Mammary microvascular endothelial cell (primary cell): ENCODE measurements around the gene THBS3. TPM values are rescaled to one million over a fixed set of nuclear protein-coding genes. Genes with fewer than 3 reads are reported as not detected.

ENCODE experiments used
- total RNA-seq: library from RNA; depleted of rRNA; stranded (reverse); fragments of >200 nt; gene quantifications from 2 replicates; pipeline ENCODE4 v1.2.3, GENCODE V29; 2015

The THBS3 gene
- total RNA-seq: 2.7 and 4.0 TPM in 2 replicates

GRCh38 chr1:155207806-155208540 lies at the start of gene THBS3:
Gene THBS3 (minus strand): TSS chr1:155207897. CDS start chr1:155207876, 21 bp downstream.

GRCh38 chr1:155255243-155256007 lies 47.7 kb upstream of the THBS3 start, which contains the start of gene ENTREP3:
Gene ENTREP3 (minus strand): TSS chr1:155255483. CDS start chr1:155254877, 606 bp downstream.

GRCh38 chr1:155208541-155209311 lies 1.0 kb upstream of the THBS3 start, which contains the start of gene MTX1:
Gene MTX1 (plus strand): TSS chr1:155208695. CDS start chr1:155208805, 110 bp downstream.

GRCh38 chr1:155173478-155174323 lies 34.0 kb downstream of the THBS3 start, which contains the start of gene TRIM46:
Gene TRIM46 (plus strand): TSS chr1:155173849. CDS start chr1:155173967, 118 bp downstream.

GRCh38 chr1:155172732-155173477 lies 34.8 kb downstream of the THBS3 start, which contains the start of gene KRTCAP2:
Gene KRTCAP2 (minus strand): TSS chr1:155173304. CDS start chr1:155173224, 80 bp downstream.

Other genes starting within 250 kb of the THBS3 start
- 13.3 and 13.9 TPM in 2 replicates for gene PYGO2, start 246.1 kb downstream of the THBS3 start, total RNA-seq
- 224 and 240 TPM in 2 replicates for gene SHC1, start 237.2 kb downstream of the THBS3 start, total RNA-seq
- 186 and 213 TPM in 2 replicates for gene CKS1B, start 233.2 kb downstream of the THBS3 start, total RNA-seq
- 27.8 and 32.6 TPM in 2 replicates for gene FLAD1, start 224.6 kb downstream of the THBS3 start, total RNA-seq
- not detected in 2 replicates for gene LENEP, start 214.3 kb downstream of the THBS3 start, total RNA-seq
- 14.7 and 15.7 TPM in 2 replicates for gene ZBTB7B, start 205.1 kb downstream of the THBS3 start, total RNA-seq
- gene DCST2, start 174.1 kb downstream of the THBS3 start, total RNA-seq: not detected in 2 replicates
- gene DCST1, start 174.1 kb downstream of the THBS3 start, total RNA-seq: not detected in 2 replicates
- 763 and 804 TPM in 2 replicates for gene ADAM15, start 156.6 kb downstream of the THBS3 start, total RNA-seq
- 7.9 and 9.4 TPM in 2 replicates for gene EFNA4, start 144.2 kb downstream of the THBS3 start, total RNA-seq
- 0.64 and 0.80 TPM in 2 replicates for gene EFNA3, start 129.1 kb downstream of the THBS3 start, total RNA-seq
- 30.8 and 33.2 TPM in 2 replicates for gene EFNA1, start 80.0 kb downstream of the THBS3 start, total RNA-seq
- gene SLC50A1, start 72.0 kb downstream of the THBS3 start, total RNA-seq: 35.6 and 39.2 TPM in 2 replicates
- gene DPM3, start 67.4 kb downstream of the THBS3 start, total RNA-seq: 98.3 and 118 TPM in 2 replicates
- 160 and 168 TPM in 2 replicates for gene KRTCAP2, start 34.6 kb downstream of the THBS3 start, total RNA-seq
- gene TRIM46, start 34.0 kb downstream of the THBS3 start, total RNA-seq: 1.4 and 2.7 TPM in 2 replicates
- gene MTX1, start 798 bp upstream of the THBS3 start, total RNA-seq: 74.1 and 76.9 TPM in 2 replicates
- 15.2 and 15.3 TPM in 2 replicates for gene ENTREP3, start 47.6 kb upstream of the THBS3 start, total RNA-seq
- gene SCAMP3, start 54.5 kb upstream of the THBS3 start, total RNA-seq: 111 and 127 TPM in 2 replicates
- 13.1 and 15.4 TPM in 2 replicates for gene CLK2, start 65.6 kb upstream of the THBS3 start, total RNA-seq
- 0.20 TPM in 2 replicates for gene HCN3, start 69.6 kb upstream of the THBS3 start, total RNA-seq
- gene PKLR, start 93.5 kb upstream of the THBS3 start, total RNA-seq: not detected in 2 replicates
- gene FDPS, start 101.0 kb upstream of the THBS3 start, total RNA-seq: 469 and 476 TPM in 2 replicates
- gene RUSC1, start 113.0 kb upstream of the THBS3 start, total RNA-seq: 33.0 and 39.0 TPM in 2 replicates